ENCODE measurements around the gene RPS10. TPM values are rescaled to one million over a fixed set of nuclear protein-coding genes. Genes with fewer than 3 reads are reported as not detected.
"Not testable (repeated sequence)": the region's sequence is repeated elsewhere in the genome, so short reads cannot be mapped to it uniquely, and the experiment has no call there.

RPS10 gene
- total RNA-seq, 1 experiment from 2014 or later, result 1,497 TPM

DNA sequence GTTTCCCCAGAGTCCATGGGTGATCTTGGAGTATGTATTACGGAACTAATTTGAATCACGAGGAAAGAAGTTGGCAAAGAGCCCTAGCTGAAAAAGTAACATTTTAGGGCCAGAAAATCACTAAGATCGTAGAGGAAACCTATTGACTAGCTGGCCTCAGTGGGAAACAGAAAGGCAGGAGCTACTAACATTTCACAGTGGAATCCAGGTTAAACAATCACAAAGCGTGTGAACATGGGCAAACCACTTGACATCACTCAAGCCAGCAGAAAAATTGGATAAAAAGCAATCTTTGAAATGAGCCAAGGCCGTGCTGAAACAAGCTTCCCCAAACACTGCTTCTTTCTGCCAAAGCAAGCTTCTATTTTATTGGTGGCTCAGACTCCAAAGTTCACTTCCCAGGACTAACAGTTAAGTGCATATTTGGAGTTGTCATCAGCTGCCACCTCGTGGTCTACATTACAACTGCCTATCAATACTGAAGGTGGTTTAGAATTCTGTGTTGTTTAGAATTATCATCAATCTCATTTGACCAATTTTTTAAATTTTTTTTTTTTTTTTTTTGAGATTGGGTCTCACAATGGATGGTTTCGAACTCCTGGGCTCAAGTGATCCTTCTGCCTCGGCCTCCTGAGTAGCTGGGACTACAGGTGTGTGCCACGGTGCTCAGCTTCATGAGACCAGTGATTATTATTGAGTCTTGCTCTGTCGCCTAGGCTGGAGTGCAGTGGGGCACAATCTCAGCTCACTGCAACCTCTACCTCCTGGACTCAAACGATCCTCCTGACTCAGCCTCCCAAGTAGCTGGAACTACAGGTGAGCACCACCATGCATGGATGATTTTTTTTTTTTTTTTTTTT is 10.6 kb downstream of the RPS10 start:
- no peaks in the 10 kb centered on the region for H3K27me3 ChIP-seq (replicated peaks; ENCODE audit: insufficient read depth, low read depth, low read length, poor library complexity)
- ChIA-PET CTCF (interaction anchor here (0.5 to 3.2 kb wide), 19 partner anchors 20 to 662 kb away, joined by 3 to 38 read pairs (median 4); partner anchors contain the start of genes HMGA1 and SMIM29), POLR2A (ENCODE audit: low non-redundant PET) (interaction anchor here (0.7 to 1.0 kb wide), 2 partner anchors 11 to 213 kb away, joined by 3 to 7 read pairs; partner anchors contain the start of gene RPS10)
- no peak for TF ChIP-seq EZH2 (IDR thresholded peaks at IDR 0.05; ENCODE audit: borderline replicate concordance, low read depth, low read length, poor library complexity, severe bottlenecking)
- TF ChIP-seq, protein P1, sequence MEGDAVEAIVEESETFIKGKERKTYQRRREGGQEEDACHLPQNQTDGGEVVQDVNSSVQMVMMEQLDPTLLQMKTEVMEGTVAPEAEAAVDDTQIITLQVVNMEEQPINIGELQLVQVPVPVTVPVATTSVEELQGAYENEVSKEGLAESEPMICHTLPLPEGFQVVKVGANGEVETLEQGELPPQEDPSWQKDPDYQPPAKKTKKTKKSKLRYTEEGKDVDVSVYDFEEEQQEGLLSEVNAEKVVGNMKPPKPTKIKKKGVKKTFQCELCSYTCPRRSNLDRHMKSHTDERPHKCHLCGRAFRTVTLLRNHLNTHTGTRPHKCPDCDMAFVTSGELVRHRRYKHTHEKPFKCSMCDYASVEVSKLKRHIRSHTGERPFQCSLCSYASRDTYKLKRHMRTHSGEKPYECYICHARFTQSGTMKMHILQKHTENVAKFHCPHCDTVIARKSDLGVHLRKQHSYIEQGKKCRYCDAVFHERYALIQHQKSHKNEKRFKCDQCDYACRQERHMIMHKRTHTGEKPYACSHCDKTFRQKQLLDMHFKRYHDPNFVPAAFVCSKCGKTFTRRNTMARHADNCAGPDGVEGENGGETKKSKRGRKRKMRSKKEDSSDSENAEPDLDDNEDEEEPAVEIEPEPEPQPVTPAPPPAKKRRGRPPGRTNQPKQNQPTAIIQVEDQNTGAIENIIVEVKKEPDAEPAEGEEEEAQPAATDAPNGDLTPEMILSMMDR (conservative IDR thresholded peaks at IDR 0.05; ENCODE audit: low read depth, low read length), result peak; percentile 72
- peak; percentile 78 for DNase-seq (ENCODE audit: low spot score)
- H3K36me3 ChIP-seq (ENCODE audit: insufficient read depth, low read length, poor library complexity, severe bottlenecking), result peaks cover 52% of the 10 kb centered on the region
- BruUV-seq (replicated peaks), result no TSS peak
- intact Hi-C loops (cut with micrococcal nuclease; ENCODE audit: unreplicated experiment), result loop anchor here (1.0 to 5.0 kb wide), 3 partner anchors 166 to 253 kb away; partner anchors contain the start of gene SMIM29
- no peak overlapping the region for H3K27ac ChIP-seq (ENCODE audit: low read depth, low read length, poor library complexity, severe bottlenecking)
- no peak overlapping the region for H3K4me3 ChIP-seq (ENCODE audit: low read depth, low read length, poor library complexity, severe bottlenecking)
- no peaks in the 10 kb centered on the region for H3K9me3 ChIP-seq (ENCODE audit: low read depth, low read length, poor library complexity, severe bottlenecking)
- no peaks in the 10 kb centered on the region for H3K4me1 ChIP-seq (ENCODE audit: insufficient read depth, low read length, poor library complexity, severe bottlenecking)

DNA sequence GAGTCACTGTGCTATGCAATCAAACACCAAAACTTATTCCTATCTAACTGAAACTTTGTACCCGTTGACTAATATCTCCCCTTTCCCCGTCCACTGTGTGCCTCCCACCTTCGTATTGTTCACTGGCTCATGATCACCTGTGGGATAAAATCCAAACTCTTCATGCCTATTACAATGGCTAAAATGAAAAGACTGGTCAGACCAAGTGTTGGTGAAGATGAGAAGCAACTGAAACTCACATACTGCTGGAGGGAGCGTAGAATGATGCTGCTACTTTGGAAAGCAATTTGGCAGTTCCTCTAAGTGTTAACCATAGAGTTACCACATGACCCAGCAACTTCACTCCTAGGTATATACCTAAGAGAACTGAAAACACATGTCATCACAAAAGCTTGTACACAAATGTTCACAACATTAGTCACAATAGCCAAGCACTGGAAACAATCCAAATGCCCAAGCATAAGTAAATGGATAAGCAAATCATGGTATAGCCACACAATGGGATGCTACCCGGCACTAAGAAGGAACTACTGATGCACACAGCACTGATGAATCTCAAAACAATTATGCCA is 13.1 kb downstream of the RPS10 start:
- no peaks in the 10 kb centered on the region for H3K27me3 ChIP-seq (replicated peaks; ENCODE audit: insufficient read depth, low read depth, low read length, poor library complexity)
- ChIA-PET POLR2A (ENCODE audit: low non-redundant PET) (no interaction called here), CTCF (no interaction called here)
- peaks cover 27% of the 10 kb centered on the region for H3K36me3 ChIP-seq (ENCODE audit: insufficient read depth, low read length, poor library complexity, severe bottlenecking)
- H3K4me3 ChIP-seq (ENCODE audit: low read depth, low read length, poor library complexity, severe bottlenecking), result no peak overlapping the region
- H3K4me1 ChIP-seq (ENCODE audit: insufficient read depth, low read length, poor library complexity, severe bottlenecking), result no peaks in the 10 kb centered on the region
- intact Hi-C loops (cut with micrococcal nuclease; ENCODE audit: unreplicated experiment), result no loop called here
- H3K9me3 ChIP-seq (ENCODE audit: low read depth, low read length, poor library complexity, severe bottlenecking), result no peaks in the 10 kb centered on the region
- no TSS peak for BruUV-seq (replicated peaks)
- TF ChIP-seq, protein P1 (conservative IDR thresholded peaks at IDR 0.05; ENCODE audit: low read depth, low read length), result no peak
- no peak for TF ChIP-seq EZH2 (IDR thresholded peaks at IDR 0.05; ENCODE audit: borderline replicate concordance, low read depth, low read length, poor library complexity, severe bottlenecking)
- no peak overlapping the region for H3K27ac ChIP-seq (ENCODE audit: low read depth, low read length, poor library complexity, severe bottlenecking)
- DNase-seq (ENCODE audit: low spot score), result no peak

DNA sequence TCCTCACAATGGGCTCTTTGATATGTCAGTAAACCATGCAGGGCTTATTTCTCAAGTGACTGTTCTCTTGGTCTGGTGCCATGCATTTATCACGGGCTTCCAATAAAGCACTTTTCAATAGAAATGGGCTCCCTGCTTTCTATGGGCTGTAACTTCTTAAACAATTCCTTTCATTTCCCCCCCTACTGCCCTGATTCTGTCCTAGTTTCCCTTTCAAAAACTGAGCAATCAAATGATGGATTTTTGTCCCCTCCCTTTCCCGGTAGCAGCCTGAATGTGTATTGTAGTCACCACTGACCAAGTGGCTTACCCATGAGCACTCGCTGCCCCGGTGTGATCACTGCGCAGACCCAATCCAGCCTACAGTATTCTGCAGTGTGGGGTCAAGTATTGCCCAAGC is 13.9 kb downstream of the RPS10 start:
- H3K27me3 ChIP-seq (replicated peaks; ENCODE audit: insufficient read depth, low read depth, low read length, poor library complexity), result no peaks in the 10 kb centered on the region
- DNase-seq (ENCODE audit: low spot score), result no peak
- H3K27ac ChIP-seq (ENCODE audit: low read depth, low read length, poor library complexity, severe bottlenecking), result no peak overlapping the region
- intact Hi-C loops (cut with micrococcal nuclease; ENCODE audit: unreplicated experiment), result no loop called here
- H3K36me3 ChIP-seq (ENCODE audit: insufficient read depth, low read length, poor library complexity, severe bottlenecking), result peaks cover 20% of the 10 kb centered on the region
- H3K9me3 ChIP-seq (ENCODE audit: low read depth, low read length, poor library complexity, severe bottlenecking), result no peaks in the 10 kb centered on the region
- ChIA-PET POLR2A (ENCODE audit: low non-redundant PET) (no interaction called here), CTCF (no interaction called here)
- TF ChIP-seq EZH2 (IDR thresholded peaks at IDR 0.05; ENCODE audit: borderline replicate concordance, low read depth, low read length, poor library complexity, severe bottlenecking), result no peak
- TF ChIP-seq, protein P1 (conservative IDR thresholded peaks at IDR 0.05; ENCODE audit: low read depth, low read length), result no peak
- no peak overlapping the region for H3K4me3 ChIP-seq (ENCODE audit: low read depth, low read length, poor library complexity, severe bottlenecking)
- no TSS peak for BruUV-seq (replicated peaks)
- no peaks in the 10 kb centered on the region for H3K4me1 ChIP-seq (ENCODE audit: insufficient read depth, low read length, poor library complexity, severe bottlenecking)

DNA sequence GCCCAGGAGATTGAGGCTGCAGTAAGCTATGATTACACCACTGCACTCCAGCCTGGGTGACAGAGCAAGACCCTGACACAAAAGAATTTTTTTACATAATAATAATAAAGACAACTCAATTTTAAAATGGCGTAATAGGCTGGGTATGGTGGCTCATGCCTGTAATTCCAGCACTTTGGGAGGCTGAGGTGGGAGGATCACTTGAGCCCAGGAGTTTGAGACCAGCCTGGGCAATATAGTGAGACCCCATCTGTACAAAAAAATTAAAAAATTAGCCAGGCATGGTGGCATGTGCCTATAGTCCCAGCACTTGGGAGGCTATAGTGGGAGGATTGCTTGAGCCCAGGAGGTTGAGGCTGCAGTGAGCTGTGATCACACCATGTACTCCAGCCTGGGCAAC is 18.0 kb downstream of the RPS10 start:
- BruUV-seq (replicated peaks); H3K4me1 ChIP-seq (ENCODE audit: insufficient read depth, low read length, poor library complexity, severe bottlenecking); CTCF ChIA-PET; POLR2A ChIA-PET (ENCODE audit: low non-redundant PET); H3K27ac ChIP-seq (ENCODE audit: low read depth, low read length, poor library complexity, severe bottlenecking); H3K4me3 ChIP-seq (ENCODE audit: low read depth, low read length, poor library complexity, severe bottlenecking); DNase-seq (ENCODE audit: low spot score); H3K9me3 ChIP-seq (ENCODE audit: low read depth, low read length, poor library complexity, severe bottlenecking); H3K36me3 ChIP-seq (ENCODE audit: insufficient read depth, low read length, poor library complexity, severe bottlenecking); intact Hi-C loops (cut with micrococcal nuclease; ENCODE audit: unreplicated experiment); H3K27me3 ChIP-seq (replicated peaks; ENCODE audit: insufficient read depth, low read depth, low read length, poor library complexity): not testable (repeated sequence)

Measured in A673 (cell line).